NCI-H748 treated with DMSO at 0.1 percent for 48 hours (cell line): ENCODE results near the gene CCNY.

Experiments
- DNase-seq: peaks from one replicate; lab custom pipeline; 2025; lab: John Stamatoyannopoulos, UW

The CCNY gene

DNA sequence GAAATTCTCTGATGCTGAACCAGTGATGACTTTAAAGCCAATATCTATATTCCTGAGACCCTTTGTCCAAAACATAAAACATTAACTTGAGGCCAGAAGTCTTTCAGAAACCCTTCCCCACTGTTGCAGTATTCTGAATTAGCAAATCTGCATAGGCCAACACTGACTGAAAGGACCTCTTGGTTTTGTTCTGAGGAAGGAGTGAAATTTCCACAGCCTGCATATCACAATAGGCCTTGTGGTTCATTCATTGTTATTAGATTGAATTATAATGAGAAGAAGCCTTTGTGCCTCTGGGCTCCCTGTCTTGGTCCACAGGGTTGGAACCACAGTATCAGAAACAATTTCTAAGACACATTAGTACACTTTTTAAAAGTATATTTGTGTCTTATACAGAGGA is 90.3 kb downstream of the CCNY start:
- no peak for DNase-seq

DNA sequence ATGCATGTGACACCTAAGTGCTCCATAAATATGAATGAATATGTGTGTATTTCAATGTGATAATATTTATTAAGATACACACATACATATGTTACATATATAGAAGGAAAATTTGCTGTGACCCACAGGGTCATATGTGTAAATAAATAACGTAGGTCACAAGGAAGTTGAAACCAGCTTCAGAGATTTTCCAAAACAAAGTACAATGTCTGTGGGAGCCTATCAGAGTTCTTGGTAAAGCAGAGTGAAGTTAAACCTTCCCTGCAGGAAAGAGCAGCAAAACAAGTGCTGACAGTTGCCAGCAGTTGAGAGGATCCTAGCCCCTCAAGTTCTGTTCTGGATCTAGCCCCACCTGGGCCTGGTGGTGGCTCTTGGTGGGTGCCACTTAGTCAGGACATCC is 91.2 kb downstream of the CCNY start:
- DNase-seq, result no peak

DNA sequence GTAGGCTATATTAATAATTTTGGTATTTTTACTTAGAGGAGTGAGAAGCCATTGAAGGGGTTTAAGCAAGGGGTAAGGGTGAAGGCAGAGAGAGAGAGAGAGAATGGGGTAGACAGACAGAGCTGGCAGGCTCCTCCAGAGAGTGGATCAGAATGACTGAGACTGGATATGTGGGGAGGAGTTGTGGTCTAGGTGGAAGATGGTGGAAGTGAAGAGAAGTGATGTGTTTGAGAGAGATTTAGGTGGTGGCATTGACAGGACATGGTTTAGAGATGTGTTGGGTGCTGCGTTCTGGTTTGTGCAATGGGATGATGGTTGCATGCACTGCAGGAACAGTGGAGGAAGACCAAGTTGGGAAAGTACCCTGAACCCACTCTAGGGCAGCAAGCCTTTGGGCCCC is 92.2 kb downstream of the CCNY start:
- DNase-seq, result no peak

DNA sequence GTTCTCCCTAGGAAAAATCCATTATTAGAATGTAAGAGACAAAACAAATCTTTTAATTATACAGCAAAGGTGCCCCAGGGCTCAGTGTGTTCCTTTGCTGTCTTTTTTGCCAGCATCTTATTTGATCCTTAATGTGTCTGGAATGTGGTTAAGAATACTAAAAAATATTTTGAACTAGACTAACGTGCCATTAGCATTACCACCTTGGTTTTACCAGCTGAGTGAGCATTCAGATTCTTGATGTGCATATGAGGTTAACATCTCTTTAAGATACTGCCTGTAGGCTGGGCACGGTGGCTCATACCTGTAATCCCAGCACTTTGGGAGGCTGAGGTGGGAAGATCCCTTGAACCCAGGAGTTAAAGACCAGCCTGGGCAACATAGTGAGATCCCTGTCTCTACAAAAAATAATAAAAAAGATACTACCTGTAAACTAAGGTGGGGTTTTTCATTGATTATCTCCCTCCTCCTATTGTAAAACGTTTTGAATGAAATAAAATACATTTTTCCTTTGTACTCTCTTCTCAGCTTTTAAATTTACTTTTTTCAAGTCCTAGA is 96.6 kb downstream of the CCNY start:
- DNase-seq, result no peak

DNA sequence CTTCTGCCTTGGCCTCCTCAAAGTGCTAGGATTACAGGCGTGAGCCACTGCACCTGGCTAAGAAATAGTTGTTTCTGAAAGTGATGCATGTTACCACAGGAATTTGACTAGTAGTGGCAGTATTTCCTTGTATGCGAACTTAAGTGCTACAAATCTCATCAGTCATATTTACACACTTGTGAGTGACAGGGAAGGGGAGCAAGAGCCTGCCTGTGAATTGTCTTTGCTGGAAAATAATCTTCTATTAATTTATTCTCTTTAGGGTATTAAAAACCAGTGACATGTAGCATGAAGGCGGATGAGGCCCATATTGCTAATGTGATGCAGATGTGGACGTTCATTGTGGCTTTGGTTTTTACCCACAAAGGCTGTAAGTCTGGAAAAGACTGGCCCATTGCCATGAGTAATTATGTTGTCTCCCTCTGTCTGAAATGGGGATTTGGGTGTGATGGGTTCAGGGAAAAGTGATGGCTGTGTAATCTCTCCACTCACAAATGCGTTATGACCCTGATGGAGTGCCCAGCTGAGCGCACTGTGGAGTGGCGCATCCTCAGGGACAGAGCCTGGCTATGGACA is 97.6 kb downstream of the CCNY start:
- peak; percentile 17 for DNase-seq

DNA sequence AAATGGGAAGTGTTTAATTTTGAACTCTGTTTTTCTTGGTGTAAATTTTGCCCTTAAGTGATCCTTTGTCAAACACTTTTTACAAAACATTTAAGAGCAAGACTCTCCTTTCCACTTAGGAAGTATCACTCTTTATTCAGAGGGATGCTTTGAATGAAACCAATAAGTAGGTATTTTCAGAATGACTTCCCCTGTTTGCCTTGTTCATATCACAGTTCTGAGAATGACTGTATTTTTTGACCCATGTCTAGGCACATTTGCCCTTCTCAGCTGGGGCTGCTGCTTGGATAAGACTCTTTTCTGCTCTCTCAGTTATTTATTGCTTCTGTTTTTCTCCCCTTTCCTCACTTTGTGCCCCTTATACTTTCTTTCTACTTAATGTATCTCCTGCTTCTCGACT is 98.2 kb downstream of the CCNY start:
- no peak for DNase-seq

DNA sequence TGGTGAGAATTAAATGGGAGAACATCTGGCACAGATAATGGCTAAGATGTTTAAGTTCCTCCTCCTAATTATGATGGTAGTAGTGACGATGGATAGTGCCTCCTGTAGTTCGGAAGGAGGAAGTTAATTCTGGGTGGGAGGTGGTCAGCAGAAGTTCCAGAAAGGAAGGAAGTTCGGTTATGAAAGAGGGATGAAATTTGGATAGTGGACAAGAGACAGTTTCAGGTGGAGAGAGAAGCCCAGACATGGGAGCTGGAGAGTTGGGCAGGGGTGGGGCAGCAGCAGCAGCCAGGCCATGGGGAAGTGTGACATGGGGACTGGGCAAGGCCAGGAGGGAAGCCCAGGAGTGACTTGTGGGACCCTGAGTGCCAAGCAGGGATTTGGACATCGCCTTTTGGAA is 99.5 kb downstream of the CCNY start:
- DNase-seq, result no peak

DNA sequence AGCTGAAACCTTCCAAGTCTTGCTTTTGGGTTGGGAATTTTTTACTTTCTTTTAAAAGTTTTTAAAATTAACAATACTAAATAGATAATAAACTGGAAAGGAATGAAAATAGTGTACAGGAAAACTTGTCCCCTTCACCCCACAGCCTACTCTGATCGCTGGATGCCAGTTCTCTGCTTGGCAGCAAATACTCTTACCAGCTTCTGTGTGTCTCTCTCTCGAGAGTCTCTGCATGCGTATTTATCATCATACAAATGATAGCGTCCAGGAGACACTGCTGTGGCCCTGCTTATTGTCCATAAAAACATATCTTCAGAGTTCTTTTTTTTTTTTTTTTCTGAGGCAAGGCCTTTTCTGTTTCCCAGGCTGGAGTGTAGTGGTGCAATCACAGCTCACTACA is 101.5 kb downstream of the CCNY start:
- DNase-seq, result no peak

DNA sequence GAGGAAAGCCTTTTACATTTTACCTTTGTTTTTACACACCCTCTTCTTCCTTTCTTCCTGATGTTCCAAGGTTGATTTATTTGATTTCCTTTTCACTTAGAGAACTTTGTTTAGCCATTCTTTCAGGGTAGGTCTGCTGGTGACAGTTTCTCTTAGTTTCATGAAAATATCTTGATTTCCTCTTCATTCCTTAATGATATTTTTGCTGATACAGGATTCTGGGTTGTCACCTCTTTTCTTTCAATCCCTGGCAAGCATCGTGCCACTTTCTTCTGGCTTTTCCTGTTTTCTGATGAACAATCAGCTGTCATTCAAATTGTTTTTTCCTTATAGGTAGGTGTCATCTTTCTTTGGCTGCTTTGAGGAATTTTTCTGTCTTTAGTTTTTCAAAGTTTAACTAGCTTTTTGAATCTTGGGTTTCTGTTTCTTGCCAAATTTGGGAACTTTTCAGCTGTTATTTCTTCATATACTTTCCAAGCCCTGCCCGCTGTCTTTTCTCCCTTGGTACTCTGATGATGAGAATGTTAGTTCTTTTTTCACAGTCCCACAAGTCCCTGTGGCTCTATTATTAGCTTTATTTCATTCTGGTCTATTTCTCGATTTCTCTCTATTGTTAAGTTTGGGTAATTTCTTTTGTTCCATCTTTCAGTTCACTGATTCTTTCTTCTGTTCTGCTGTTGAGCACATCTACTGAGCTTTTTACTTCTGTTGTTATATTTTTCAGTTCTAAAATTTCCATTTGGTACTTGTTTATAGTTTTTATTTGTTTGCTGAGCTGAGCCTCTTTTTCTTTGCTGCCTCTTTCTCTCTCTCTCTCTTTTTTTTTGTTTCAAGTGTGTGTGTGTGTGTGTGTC is 102.6 kb downstream of the CCNY start:
- DNase-seq, result no peak

DNA sequence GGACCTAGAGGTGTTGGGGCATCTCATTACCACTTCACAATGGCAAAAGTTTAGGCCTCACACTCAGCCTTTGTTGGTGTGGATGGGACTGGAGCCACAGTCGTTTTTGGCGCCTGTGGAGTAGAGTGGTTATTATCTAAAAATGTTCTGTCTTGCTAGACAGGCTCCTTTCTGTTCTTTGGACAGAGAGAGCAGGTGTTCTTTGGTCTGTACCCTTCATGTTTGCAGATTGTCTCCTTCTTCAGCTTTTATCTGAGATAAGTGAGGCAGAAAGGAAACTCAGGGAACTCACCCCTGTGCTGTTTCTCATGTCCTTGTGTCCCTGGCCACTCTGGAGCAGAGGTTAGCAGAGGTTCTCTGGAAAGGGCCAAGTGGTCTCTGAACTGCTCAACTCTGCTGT is 103.7 kb downstream of the CCNY start:
- no peak for DNase-seq

DNA sequence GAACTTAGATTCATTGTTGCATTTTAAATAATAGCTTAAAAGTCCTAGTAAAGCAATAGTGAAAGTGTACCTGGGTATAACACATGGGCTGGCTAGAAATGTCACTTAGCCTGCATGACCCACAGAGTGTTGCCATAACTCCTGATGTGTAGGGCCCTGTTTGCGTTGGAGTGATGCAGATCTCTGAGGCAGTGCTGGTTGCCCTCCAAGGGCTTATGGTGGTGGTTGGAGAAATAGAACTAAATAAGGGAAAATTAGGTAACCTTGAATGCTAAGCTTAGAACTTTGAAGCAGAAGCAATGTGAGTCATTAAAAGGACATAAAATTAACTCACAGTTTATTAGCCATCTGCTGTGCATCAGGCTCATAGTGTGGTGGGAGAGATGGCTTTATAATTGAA is 105.7 kb downstream of the CCNY start:
- no peak for DNase-seq

DNA sequence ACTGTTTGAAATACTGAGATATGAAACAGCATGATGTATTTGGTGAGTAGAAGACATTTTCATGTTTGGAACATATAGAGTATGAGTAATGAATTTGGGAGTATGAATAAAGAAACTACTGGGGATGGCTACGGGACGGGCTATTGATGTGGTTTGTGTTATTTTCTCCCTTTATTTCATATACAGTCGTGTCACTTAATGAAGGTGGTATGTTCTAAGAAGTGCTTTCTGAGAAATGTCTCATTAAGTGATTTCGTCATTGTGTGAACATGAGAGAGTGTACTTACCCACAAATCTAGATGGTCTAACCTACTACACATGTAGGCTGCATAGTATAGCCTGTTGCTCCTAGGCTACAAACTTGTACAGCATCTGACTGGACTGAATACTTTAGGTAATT is 106.3 kb downstream of the CCNY start:
- DNase-seq, result no peak

DNA sequence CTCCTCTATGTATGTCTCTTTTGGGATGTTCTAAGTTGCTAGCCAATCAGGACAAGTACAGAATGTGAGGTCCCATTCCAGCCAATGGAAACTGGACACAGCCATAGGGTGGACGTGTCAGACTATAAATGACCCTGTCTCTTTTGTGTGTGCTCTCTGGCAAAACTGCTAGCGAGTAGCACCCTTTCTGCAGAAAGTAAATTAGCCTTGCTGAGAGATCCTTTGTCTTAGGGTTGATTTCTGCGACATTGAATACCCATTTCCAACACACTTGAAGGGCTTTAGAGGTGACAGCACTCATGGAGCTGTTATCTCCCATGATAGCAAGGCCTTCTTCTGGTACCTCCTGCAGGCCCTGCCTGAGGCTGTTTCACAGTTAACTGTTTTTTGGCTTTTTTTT is 107.5 kb downstream of the CCNY start:
- no peak for DNase-seq

DNA sequence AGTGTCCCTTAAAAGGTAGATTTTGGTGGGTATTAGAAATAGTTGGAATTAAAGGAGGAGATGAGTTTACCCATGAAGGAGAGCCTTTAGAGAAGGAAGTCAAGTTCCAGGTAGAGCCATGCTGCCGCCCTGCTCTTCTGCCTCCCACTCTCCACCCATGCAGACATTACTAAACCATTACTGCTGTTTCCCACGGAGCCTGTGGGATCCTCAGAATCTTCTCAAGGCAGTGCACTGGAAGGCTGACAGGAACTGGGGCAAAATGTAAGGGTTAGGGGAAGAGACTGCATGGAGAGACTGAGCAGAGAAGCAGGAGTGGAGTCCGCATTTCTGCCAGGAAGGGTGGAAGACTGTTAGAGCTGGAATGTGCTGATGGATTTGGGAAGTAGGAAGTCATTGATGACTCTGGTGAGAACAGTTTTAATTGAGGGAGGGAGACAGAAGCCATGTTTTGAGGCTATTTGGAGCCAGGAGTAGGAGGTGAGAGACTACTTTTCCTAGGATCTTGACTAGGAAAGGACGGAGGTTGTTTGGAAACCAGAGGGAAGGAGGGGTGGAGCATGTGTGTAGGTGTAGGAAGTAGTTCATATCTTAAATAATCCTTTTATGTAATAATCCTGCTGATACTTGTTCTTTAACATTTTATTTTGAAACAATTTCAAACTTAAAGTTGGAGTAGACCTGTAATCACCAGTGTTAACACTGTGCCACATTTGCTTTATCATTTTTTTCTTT is 109.0 kb downstream of the CCNY start:
- no peak for DNase-seq

DNA sequence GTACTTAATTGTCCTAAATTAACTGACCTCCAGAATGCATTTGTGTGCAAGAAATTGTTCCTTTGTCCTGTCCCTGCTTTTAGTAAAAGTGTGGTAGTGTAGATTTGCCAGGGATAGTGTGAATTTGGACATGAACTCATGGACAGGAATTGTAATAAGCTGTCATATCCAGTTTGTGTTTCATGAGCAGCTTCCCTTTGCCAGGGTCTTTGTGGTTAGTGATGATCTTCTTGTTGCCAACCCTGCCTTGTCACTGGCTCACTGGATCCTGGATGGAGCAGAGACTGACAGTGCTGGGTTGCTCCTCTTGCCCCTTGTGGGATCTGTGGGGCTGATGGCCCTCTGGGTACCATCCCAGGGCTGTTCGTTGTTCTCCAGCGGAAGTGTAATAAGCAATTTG is 110.1 kb downstream of the CCNY start:
- DNase-seq, result no peak

DNA sequence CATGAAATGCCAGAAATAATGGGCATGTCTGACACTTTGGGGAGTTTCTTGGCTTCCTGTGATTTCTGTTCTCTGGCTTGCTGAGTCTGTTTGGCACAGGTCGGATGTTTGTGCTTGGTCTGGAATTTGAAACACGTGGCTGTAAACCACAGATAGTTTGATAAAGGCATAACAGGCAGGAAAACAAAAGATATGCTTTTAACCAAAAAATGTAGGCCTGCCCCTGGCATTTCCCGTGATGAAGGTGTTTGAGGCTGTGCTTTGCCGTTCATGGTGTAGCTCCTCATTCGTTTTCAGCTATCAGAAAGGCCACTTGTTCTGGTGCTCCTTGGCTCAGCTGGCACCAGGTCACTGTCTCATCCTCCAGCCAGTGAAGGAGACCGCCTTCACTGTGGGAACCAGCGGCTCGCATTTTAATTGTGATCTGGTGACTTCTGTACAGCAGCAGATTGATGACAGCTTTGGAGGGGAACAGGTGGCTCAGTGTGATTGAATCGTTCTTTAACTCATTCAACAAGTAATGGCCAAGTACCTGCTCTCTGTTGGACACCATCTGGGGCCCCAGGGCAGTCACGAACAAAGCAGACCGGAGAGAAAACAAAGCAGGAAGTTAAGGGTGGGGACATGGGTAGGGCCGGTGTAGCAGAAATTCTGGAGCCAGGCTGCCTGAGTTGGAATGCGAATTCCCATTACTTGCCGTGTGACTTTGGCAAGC is 111.5 kb downstream of the CCNY start:
- peak; percentile 66 for DNase-seq

DNA sequence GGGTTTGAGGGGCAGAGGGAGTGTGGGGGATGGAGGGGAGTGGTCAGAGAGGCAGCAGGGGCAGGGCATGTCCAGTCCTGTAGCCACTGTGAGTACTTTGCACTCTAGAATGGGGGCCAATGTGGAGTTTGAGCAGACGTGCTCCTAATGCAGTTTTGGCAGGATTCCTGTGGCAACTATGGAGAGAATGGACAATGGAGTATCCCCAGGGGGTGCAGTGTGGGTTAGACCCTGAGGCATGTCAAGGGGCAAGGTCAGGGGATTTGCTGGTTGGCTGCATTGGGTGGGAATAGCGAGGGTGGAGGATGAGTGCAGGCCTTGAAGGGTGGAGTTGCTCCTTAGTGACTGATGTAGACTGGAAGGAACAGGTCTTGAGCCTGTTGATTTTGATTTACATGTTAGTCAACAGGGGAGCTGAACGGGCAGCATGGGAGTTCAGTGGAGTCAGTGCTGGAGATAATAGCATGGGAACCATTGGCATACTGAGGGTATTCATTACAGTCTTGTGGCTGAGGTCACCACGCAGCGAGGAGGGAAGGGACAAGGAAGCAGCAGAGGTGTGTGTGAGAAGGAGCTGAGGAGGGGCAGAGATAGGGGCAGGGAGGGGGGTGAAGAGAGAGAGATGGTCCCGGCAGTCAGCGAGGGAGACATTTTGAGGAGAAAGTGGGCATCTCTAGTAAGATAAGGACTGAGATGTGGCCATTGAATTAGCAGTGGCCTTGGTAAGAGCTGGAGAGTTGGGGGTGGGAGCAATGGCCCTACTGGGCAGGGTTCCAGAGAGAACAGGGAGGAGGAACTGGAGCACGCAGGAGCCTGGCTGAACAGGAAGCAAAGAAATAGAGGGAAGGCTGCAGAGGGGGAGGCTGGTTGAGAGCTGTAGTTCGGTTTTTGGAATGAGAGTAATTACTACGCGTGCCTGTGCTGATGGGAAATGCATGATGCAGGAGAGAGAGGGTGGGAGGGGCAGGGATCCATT is 112.7 kb downstream of the CCNY start:
- no peak for DNase-seq

DNA sequence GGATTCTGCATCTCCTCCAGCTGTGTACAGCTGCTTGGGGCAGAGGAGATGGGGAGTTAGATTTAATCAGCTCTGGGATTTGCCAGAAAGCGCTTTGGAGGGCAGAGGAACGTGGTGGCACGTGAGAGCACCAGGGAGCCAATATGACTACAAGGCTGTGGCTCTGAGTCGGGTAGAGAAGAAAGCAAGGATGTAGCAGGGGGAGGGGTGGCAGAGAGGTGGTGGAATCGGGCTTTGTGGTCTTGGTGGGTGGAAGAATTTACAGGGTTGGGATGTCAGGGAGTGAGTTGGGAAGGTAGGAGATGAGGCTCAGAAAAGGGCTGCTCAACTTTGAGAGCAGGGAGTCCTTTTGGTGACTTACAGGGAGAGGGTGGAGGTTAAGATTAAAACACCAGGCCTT is 113.6 kb downstream of the CCNY start:
- DNase-seq, result no peak

DNA sequence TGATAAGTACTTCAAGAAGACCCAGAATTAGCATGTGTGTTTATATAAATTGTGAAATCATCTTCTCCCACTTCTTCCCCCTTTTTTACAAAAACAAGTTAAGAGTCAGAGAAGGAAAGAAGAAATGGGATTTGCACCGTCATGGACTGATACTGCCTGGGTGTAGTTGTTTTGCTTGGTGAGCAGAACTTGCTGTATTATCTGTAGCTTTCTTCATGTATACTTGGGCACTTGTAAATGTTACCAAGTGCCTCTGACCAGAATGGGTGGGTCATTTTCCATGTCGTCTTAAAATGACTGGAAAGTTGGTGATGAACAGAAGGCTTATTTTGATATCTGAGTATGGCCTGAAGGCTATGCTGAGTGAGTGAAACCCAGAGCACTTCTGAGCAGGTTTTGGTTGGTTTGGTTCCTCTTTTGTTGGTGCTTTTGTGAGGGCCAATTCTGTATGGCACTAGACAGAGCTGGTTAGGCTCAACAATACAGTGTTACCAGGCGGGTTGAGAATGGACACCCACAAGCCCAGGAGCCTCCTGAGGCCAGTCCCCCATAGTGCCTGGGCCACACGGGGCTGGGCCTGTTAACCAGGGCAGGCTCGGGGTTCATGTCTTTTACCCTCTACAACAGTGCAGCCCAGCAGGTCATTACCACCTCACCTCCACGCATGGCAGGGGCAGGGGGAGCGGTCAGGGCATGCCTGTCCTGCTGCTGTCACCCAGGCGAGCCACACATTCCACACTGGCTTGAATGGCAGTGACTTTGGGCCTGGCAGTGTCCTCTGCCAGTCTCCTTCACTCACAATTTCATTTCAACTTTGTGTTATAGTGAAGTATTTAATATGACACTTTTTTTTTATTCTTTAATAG is 115.1 kb downstream of the CCNY start:
- no peak for DNase-seq

DNA sequence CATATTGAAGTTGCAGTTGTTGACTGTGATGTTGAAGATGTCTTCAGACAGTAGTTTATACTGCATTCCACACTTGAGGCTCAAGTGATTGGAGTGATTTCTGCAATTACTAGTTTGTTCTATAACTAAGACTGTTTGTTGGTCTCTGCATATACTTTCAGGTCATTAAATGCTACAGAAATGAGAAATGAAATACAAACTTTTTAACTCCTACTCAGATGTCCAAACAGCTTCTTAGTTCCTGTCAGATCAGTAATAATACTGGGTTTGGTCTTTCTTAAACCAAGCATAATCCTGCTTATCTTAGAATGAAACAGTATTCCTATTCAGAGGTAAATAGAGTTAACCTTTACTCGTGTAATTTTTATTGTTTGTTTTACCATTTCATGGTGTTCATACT is 115.9 kb downstream of the CCNY start:
- DNase-seq, result no peak
